Neural crest cell (in vitro differentiated cells): ENCODE data around the gene TBXAS1. TPM values are rescaled to one million over a fixed set of nuclear protein-coding genes. Genes with fewer than 3 reads are reported as not detected.

Source experiments
- DNase-seq: peaks from one replicate; pipeline ENCODE4 v3.0.0; 2021; ENCODE audit warnings: low read depth, mixed read lengths, low spot score
- H3K27ac Mint-ChIP-seq: one replicate; pipeline ENCODE4 v1.8.0; 2021; ENCODE audit warnings: mild to moderate bottlenecking, mixed read lengths; ENCODE audit not compliant: unreplicated experiment
- H3K27me3 Mint-ChIP-seq: 2 replicates; pipeline ENCODE4 v1.8.0; 2021; ENCODE audit warnings: low read depth, mild to moderate bottlenecking, mixed read lengths
- H3K36me3 Mint-ChIP-seq: 2 replicates; pipeline ENCODE4 v1.8.0; 2021; ENCODE audit warnings: low read depth, mild to moderate bottlenecking, mixed read lengths
- H3K4me1 Mint-ChIP-seq: 2 replicates; pipeline ENCODE4 v1.8.0; 2021; ENCODE audit warnings: mixed read lengths
- H3K4me3 Mint-ChIP-seq: one replicate; pipeline ENCODE4 v1.8.0; 2021; ENCODE audit warnings: mild to moderate bottlenecking, mixed read lengths
- H3K9me3 Mint-ChIP-seq: 2 replicates; pipeline ENCODE4 v1.8.0; 2021; ENCODE audit warnings: mixed read lengths
- total RNA-seq: library from RNA; stranded (reverse); gene quantifications from 2 replicates; pipeline ENCODE4 v1.2.1, GENCODE V29; 2021
- TF ChIP-seq, protein P1 (sequence below): fragments of 200-600 bp; sonication (generic); conservative IDR thresholded peaks from 2 replicates; pipeline ENCODE4 v1.5.0; 2021; ENCODE audit warnings: antibody characterized with exemption, mild to moderate bottlenecking

Gene TBXAS1
- total RNA-seq, 1 donor from 2014 or later, result 5.7 TPM

DNA sequence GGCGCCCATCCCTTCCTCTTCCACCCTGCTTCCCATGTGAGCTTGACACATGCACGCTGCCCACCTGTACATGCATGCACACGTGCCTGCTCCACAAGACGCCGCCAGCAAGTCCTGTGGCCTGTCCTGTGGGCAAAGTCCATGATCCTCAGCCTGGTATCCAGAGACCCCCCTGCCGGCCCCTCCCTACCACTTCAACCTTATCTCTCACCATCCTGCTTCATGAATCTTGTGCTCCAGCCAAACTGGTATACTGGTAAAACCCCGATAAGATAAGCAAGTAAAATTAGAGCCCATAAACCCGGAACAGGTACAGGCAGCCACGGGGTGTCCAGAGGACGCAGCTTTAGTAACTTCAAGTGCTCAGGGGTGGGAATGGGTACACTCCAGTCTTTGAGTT, 11.8 kb upstream of the TBXAS1 start:
- Mint-ChIP-seq H3K27me3 (no peaks in the 10 kb centered on the region), H3K4me3 (no peak overlapping the region), H3K36me3 (no peaks in the 10 kb centered on the region), H3K4me1 (no peaks in the 10 kb centered on the region), H3K9me3 (peaks cover 2% of the 10 kb centered on the region), H3K27ac (no peak overlapping the region)
- DNase-seq, result no peak
- TF ChIP-seq, protein P1, sequence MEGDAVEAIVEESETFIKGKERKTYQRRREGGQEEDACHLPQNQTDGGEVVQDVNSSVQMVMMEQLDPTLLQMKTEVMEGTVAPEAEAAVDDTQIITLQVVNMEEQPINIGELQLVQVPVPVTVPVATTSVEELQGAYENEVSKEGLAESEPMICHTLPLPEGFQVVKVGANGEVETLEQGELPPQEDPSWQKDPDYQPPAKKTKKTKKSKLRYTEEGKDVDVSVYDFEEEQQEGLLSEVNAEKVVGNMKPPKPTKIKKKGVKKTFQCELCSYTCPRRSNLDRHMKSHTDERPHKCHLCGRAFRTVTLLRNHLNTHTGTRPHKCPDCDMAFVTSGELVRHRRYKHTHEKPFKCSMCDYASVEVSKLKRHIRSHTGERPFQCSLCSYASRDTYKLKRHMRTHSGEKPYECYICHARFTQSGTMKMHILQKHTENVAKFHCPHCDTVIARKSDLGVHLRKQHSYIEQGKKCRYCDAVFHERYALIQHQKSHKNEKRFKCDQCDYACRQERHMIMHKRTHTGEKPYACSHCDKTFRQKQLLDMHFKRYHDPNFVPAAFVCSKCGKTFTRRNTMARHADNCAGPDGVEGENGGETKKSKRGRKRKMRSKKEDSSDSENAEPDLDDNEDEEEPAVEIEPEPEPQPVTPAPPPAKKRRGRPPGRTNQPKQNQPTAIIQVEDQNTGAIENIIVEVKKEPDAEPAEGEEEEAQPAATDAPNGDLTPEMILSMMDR, result no peak

DNA sequence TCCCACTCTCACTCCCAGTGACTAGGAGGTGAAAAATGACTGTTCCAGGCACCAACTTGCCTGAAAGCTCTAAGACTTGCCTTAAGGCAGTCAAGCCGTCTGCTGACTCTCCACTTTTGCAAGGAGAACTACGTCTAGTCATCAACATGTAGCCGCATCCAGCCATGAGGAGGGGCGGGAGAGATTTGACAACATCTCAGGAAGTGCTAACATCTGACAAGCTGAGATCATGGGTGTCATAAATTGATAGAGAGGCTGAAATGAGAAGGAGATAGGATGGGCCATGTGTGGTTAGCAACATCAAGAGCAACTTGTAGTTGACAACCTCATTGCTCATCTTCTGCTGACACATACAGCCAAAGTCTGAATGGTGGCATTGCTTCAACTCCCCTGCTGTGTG, 9.0 kb upstream of the TBXAS1 start:
- no peak for DNase-seq
- no peaks in the 10 kb centered on the region for H3K4me1 Mint-ChIP-seq
- H3K36me3 Mint-ChIP-seq, result no peaks in the 10 kb centered on the region
- H3K4me3 Mint-ChIP-seq, result no peak overlapping the region
- TF ChIP-seq, protein P1, result no peak
- H3K27me3 Mint-ChIP-seq, result peaks cover under 1% of the 10 kb centered on the region
- H3K9me3 Mint-ChIP-seq, result peaks cover 2% of the 10 kb centered on the region
- H3K27ac Mint-ChIP-seq, result no peak overlapping the region

DNA sequence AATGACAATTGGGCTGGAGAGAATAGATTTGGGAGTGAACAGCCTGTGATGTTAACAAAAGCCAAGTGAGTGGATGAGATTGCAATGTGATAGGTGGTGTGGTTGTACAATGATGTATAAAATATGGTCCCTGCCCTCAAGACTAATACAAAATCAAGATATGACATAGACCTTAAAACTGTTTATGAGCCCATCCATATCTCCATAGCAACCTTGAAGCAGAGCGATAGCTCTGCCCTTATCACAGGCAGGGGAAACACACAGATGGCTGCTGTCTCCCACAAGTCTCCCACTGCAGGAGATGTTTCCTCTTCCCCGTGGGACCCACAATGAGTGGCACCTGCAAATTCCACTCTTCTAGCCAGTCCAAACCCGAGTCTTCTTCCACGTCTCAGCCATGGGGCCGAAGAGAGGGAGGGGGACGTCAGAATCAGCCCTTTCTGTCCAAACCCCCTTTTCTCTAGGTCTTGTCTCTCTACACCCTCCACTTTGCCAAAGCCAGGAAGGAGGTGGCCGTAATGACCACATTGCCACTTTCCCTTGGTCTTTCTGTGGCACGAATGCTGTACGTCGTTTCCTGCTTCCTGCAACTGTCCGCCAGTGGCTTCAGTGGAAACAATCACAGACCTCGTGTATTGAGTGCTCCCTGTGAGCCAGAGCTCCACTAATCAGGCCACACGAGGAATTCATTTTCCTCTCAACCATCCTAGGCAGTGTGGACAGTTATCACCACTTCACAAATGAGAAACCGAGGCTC, 7.5 kb upstream of the TBXAS1 start:
- no peak for DNase-seq
- Mint-ChIP-seq H3K36me3 (no peaks in the 10 kb centered on the region), H3K4me1 (no peaks in the 10 kb centered on the region), H3K4me3 (no peak overlapping the region), H3K9me3 (no peaks in the 10 kb centered on the region), H3K27ac (no peak overlapping the region), H3K27me3 (peaks cover 6% of the 10 kb centered on the region)
- TF ChIP-seq, protein P1, result no peak

DNA sequence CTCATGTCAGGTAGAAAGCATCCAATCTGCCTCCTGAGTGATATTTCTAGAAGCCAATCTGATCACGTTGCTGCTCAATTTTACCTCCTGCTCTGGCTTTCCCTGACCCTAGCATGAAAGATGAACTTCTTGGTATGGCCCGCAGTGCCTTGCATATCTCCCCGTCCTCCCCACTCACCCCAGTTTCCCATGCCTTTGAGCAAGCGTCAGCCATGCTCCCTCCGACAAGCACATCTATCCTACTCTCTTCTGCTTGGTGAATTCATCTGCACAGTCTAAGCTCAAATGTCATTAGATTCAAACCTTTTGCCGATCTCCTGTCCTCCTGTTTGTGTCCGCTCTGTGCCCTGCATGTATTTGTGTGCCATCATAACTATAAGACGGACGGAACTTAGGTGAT, 6.2 kb upstream of the TBXAS1 start:
- H3K27ac Mint-ChIP-seq, result no peak overlapping the region
- no peaks in the 10 kb centered on the region for H3K4me1 Mint-ChIP-seq
- peaks cover 13% of the 10 kb centered on the region for H3K27me3 Mint-ChIP-seq
- no peaks in the 10 kb centered on the region for H3K9me3 Mint-ChIP-seq
- no peak for DNase-seq
- TF ChIP-seq, protein P1, result no peak
- no peak overlapping the region for H3K4me3 Mint-ChIP-seq
- H3K36me3 Mint-ChIP-seq, result no peaks in the 10 kb centered on the region

DNA sequence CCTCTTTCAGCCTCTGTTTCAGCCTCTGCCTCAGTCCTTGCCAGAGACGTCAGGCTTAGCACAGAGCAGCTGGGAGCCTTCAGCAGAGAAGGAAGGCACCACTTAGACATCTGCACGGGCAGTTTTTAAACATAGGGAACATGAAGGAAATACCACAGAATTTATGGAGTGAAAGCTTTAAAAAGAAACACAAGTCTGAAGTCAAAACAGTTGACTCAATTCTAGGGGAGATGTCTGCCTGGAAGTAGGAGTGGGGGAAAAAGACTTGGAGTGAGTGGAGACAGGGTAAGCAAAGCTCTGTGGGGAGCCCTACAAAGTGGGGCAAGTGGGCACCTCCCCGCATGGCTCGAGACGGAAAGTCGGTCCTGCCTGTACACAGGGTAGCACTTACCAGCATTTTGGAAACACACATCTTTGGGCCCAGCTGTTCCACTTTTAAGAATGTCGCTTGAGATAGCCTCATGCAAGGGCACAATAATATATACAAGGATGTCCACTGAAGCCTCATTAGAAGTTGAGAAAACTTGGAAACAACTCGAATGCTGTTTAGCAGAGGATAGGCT, 5.0 kb upstream of the TBXAS1 start:
- Mint-ChIP-seq H3K27ac (no peak overlapping the region), H3K4me3 (no peak overlapping the region), H3K4me1 (peaks cover 2% of the 10 kb centered on the region), H3K27me3 (peaks cover 13% of the 10 kb centered on the region), H3K9me3 (no peaks in the 10 kb centered on the region), H3K36me3 (no peaks in the 10 kb centered on the region)
- TF ChIP-seq, protein P1, result no peak
- DNase-seq, result no peak
